Measurements from ENCODE around the gene ISM2.
A peak's percentile ranks its signal among the peaks of the same experiment; 100 is the strongest.

The ISM2 gene

DNA sequence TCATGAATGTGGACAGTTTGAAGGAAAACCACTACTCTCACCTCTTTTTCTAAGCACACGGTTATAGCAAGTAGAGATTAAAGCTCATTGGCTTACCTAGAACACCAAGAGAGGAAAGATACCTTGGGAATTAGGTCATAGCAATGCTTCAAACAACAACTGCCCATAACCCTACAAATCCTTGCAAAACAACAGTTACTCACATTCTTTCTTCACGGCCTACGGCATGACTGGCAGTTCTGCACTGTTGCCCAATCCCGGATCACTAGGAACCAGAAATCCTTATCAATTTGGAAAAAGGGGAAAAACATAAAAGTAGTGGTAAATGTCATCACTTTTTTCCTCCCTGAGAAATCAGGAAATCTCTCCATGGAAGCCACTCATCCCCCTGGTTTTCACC lies 9.6 kb upstream of the ISM2 start:
- no peak for DNase-seq (ENCODE audit: low spot score)

DNA sequence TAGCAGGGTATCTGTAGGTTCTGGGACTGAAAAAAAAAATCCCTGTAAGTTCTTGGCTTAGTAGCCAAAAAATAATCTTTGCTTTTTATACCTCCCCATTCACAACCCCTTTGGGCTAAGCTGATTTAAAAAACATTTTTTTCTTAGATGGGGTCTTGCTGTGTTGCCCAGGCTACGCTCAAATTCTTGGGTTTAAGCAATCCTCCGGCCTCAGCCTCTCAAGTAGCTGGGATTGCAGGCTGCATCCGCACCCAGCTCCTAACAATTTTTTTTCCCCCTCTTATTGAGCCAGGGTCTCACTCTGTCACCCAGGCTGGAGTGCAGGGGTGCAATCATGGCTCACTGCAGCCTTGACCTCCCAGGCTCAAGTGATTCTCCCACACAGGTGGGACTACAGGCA lies 9.1 kb upstream of the ISM2 start:
- no peak for DNase-seq (ENCODE audit: low spot score)

DNA sequence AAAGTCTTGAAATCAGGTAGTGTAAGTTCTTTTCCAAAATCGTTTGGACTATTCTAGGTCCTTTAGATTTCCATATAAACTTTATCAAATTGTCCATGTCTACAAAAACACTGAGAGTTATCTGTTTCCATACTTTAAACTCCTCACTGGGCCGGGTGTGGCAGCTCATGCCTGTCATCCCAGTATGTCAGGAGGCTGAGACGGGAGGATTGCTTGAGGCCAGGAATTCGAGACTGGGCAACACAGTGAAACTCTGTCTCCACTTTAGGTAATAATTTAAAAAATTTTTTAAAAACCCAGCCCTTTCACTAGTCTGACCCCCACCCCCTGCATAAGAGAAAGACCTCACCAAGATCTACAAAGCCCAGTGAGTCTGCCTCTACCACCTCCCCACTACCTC lies 6.4 kb upstream of the ISM2 start:
- DNase-seq (ENCODE audit: low spot score) = no peak

DNA sequence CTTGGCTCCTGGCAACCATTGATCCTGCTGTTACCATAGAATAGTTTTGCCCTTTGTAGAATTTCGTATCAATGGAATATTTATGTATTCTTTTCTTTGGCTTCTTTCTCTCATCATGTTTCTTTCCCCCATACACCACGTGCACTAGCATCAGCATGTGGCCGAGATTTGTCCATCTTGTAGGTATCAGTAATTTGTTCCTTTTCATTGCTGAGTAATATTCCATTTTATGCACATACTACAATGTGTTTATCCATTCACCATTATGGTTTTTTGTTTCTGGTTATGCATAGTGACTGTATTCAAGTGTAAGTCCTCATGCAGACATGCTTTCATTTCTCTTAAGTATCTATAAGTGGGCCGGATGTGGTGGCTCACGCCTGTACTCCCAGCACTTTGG lies 4.5 kb upstream of the ISM2 start:
- no peak for DNase-seq (ENCODE audit: low spot score)

DNA sequence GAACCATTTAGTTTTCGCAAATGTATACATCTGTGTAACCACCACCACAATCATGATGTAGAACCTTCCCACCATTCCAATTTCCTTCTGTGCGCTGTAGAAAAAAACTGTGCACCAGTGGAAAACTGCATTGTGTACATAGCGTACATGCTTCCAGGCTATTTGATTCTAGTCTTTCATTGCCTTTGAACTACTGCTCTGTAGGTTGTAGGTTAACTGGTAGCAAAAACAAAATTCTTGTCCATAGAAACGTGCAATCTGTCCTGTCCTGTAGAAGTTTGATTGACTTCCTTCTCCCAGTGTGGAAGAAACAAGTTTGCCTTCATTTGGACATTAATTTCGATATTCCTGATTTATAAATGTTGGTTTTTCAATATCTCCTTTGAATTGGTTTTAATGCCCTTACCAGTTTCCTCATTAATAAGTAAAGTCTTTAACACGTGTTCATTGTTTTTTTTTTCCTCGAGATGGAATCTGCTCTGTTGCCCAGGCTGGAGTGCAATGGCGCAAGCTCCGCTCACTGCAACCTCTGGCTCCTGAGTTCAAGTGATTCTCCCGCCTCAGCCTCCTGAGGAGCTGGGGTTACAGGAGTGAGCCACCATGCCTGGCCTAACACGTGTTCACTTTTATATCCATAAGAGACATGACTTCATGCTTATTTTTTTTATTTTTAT lies 3.6 kb upstream of the ISM2 start:
- DNase-seq (ENCODE audit: low spot score) = no peak

DNA sequence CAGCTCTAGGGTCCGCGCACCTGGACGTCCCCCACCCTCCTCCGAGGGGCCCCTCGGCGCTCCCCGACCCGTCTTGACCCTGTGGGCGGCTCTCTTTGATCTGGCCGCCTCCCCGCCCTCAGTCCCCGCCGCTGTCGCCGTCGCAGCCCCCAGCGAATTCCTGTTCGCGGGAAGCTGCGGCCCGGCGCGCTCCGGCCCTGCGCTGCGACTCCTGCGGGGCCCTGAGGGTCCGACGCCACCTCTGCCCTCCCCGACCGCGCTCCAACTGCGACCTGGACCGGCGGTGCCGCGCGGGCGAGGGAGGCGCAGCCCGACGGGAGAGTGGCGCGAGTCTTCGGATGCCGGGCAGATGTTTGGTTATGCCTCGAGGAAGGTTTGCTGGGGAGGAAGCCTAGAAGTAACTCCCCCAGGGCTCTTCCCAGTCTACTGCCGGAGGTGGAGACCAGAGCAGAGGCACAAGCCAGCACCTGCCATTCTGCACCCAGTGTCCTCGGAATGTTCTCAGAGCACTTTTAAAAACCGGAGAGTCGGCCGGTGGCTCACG lies 440 bp upstream of the ISM2 start:
- DNase-seq (ENCODE audit: low spot score) = no peak

DNA sequence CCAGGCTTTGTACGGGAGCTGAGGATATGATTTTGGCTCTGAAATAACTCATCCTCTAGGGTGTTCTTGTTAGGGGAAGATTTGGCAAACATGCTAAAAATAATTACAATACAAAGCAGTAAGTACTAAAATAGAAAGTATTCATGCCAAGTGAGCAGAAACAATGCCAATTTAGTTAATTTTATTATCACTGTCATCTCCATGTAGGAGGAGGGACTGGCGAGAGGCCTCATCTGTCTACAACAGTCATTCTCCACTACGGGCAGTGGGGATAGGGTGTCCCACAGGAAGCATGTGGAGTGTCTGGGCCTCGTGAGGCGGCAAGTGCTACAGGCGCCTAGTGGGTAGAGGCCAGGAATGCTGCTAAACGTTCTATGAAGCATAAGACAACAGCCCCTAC lies 3.3 kb downstream of the ISM2 start:
- DNase-seq (ENCODE audit: low spot score) = peak; percentile 34

DNA sequence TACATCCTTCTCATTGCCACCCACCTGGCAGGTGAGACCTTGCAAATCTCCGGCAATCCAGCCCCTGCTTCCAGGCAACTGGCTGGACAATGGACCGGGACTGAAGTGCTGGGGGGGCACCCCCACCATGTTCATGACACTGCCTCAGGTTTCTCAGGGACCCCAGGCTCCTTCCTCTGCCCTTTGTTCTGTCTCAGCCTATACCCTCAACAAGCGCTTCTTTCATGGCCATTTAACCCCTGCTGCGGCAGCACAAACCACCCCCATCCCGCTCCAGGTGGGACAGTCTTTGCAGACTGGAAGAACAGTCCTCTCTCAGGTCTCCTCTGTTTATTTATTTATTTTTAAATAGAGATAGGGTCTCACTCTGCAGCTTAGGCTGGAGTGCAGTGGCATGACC lies 7.6 kb downstream of the ISM2 start:
- no peak for DNase-seq (ENCODE audit: low spot score)

DNA sequence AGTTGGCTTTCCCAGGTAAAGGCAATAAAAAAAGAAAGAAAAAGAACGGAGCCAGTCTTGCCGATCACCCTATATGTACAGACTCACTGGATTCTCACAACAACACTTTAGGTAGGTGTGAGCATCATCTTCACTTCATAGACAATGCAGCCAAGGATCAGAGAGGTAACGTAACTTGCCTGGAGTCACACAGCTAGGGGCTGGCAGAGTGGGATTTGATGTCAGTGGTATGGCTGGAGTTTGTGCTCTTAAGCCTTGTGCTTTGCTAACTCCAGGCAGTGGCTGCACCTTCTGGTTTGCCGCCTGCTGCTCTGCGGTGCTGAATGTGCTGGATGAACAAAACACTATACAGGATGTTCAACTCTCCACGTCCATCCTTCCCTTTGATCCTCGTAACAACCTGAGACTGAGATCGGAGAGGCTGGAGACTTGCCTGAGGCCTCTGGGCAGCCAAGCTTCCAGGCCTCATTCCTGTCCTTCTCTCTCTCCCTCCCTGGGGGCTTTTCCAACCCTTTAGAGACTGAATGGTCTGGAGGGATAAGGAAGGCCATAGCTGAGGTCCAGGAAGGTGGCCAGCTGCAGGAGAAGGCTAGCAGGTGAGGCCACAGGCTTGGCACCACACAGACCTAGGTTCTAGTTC lies 8.1 kb downstream of the ISM2 start:
- DNase-seq (ENCODE audit: low spot score) = no peak

DNA sequence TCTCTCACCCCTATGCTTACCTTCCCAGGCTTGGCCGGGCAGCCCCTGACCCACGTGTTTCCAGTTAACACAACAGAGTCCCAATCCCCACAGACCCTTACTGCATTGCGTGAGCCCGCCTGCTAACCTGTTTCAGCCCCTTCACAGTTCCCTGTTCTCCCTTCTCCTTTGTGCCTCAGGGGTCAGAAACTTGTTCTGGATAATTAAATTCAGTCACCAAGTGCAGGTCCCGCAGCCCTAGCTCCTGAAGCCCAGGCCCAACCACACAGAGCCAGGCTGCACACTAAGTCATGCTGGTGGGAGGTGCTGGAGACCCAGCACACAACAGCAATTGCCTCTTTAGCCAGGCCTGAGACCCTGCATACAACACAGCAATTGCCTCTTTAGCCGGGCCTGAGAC lies 9.6 kb downstream of the ISM2 start:
- no peak for DNase-seq (ENCODE audit: low spot score)

DNA sequence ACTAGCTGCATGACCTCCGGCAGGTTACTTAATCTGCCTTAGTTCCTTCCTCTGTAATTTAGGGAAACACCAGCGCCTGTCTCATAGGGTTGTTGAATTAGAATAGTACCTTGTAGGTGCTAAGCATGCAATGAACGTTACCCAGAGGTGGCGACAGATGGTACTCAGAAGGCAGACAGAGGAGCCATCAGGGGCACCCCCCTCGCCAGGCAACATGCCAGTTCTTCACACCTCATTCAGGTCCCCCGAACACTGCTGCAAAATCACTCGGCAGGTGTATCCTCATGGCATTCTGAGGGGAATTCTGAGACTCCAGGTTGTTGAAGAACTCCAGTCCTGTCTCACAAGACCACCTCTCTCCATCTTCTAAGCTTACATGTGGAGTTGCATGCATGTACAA lies 10.1 kb downstream of the ISM2 start:
- no peak for DNase-seq (ENCODE audit: low spot score)

DNA sequence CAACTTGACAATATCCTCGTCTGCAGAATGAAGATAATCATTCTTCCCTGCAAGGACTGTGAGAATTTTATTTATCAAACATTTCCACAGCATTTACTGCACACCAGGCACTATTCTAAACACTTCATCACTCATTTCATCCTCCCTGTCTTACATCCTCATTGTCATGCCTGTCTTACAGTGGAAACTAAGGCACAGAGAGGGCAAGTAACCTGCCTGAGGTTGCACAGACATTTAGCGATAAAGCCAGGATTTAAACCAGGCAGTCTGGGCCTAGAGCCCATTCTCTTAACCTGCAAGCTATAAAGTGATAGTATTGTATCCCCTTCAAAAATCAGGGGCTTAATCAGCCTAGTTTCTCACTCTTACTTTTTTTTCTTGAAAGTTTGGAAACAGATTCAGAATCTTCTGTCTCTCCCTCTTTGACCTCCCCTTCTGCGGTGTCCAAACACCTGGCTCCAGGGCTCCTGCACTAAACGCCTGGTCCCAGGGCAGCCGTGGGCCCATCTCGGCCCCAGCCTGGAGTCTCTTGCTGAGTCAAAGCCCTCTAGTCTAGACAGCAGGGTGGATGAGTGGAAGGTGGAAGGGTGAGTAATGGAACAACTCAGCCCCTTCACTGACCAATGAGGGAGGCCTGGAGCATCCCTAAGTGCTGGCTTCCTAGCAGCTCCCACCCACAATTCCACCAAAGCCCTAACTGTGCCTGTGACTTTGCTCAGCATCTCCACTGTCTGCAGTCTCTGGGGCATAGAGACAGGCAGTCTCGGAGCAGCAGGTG lies 12.5 kb downstream of the ISM2 start:
- DNase-seq (ENCODE audit: low spot score) = no peak

DNA sequence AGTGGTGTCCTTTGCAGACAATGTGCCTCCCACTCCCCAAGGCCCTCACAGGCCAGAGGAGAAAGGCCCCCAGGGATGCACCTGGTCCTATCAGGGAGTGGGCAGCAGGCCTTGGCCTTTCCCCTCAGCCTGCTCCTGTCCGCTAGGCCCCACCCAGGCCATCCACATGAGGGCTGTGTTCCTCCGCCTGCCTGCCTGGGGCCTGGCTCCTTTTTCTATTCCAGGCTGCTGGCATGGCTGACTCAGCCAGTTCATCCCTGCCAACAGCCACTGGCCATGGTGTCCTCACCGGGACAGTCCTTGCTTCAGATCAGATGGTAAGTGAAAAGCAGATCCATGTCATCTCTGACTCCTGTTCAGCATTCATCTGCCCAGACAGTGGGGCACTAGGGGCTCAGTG lies 13.4 kb downstream of the ISM2 start:
- DNase-seq (ENCODE audit: low spot score) = no peak

DNA sequence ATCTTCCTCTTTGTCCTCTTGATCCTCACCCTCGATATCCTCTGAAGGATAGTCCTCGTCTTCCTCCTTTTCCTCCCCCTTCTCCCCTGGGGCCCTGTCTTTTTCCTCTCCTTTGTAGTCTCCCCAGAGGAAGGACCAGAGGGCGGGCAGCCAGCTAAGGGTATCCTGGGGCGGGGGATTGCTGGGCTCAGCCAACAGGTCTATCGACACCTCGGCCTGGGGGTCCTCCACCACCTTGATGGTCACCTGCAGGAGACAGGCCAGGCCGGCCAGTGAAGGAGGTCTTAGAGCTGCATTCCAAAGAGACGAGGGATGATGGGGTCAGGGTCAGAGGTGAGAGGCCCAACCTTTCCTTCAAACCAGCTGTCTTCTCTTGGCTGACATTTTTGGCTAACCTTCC lies 16.2 kb downstream of the ISM2 start:
- no peak for DNase-seq (ENCODE audit: low spot score)

DNA sequence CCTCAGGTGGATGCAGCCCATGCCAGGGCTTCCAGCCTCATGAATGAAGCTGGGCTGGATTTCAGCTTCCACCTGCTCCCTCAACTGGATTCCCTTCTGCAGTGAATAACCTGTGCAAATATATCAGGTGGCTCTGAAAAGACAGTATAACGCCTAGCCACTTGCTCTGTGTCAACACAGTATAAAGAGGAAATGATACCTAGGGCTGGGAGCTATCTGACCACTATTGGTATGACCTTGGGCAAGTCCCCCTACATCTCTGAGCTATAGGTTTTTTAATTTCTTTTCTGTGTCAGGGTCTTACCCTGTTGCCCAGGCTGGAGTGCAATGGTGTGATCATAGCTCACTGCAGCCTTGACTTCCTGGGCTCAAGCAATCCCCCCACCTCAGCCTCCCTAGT lies 19.8 kb downstream of the ISM2 start:
- no peak for DNase-seq (ENCODE audit: low spot score)

DNA sequence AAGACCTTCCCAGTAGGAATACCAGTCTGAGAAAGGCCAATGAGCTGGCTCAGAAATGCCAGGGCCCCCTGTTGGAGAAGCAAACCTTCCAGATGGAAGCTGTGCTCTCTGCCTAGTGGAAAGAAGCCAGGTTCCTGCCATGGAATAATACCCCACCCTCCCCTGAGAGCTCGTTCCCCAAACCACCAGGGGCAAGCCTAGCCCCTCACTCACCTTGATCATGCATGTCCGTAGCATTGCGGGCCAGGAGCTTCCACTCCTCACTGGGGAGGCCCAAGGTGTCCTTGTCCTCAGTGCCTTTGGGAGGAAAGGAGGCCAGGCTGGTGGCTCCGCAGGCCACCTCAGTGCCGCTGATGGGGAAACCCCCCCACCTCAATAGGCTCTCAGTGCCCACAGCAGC lies 20.6 kb downstream of the ISM2 start:
- no peak for DNase-seq (ENCODE audit: low spot score)

DNA sequence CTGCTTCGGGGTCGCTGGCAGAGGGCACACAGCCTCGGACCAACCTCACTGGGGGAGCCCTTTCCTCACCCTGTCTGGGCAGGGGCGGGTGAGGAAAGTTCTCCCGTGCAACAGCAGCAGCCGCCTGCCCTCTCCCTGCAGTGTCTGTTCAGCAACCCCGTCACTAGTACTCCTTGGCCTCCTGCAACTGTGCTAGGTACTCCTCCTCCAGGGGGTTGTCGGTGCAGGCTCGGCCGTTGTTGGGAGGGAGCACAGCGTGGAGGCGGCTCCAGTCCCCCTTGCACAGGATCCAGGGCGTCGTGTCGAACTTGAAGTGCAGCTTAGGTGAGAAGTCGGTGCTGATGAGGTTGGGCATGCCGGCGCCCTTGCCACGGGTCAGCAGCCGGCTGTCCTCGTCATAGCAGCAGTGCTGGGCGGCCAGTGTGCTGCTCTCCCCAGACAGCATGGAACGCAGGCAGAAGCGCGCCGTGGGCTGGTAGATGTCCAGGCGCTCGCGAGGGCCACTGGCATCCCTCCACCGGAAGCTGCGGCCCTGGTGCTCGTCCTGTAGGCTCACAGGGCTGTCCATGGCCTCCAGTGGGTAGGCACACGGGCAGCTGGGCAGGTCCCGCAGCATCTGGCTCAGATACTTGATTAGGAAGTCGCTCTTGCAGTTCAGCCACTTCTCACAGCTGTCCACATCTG lies 23.0 kb downstream of the ISM2 start:
- no peak for DNase-seq (ENCODE audit: low spot score)

DNA sequence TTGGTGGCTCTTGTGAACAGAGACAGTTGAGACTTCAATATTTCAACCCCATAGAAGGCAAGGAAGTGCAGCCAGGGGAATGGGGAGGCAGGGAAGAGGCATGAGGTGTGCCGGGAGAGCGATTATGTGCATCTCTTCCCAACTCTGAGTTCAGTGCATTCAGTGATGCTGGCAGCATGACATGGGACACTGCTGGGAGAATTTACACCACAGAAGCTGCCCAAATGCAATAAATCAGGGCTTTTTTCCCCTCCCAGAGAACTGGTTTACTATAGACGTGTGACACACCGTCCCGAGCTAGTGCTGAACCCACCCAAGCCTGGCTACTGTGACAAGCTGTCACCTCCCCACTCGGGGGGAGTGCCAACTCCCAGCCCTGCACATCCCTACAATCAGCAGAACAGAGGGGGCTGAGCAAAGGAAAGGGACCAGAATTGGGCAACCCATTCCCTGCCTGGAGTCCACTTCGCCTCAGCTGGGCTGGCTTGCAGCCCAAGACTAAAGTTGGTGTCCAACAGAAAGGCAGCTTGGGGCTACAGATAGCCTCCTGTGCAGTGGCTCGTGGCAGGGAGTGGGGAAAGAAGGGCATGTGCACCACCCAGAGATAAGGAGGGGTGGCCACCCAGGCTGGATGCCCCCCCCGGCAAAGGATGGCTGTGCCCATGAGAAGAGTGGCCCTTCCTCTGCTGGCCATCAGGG lies 24.0 kb downstream of the ISM2 start:
- no peak for DNase-seq (ENCODE audit: low spot score)

DNA sequence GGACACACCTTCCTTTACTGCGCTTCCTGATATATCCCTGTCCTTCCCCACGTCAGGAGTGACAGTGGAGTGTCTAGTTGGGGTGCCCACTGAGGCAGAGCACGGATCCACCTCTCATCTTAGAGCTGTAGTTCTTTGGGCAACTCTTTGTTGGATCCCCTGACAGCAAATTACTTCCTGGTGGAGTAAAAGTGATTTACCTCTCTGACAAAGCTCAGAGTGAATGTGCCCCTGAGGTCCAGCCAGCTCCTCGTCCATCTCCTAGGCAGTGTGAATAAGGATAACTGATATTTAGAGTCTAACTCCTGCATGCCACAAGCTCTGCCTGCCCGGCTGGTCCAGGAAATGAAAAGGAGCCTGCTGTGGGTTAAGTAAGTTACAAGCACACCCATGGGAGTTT lies 24.7 kb downstream of the ISM2 start:
- no peak for DNase-seq (ENCODE audit: low spot score)

DNA sequence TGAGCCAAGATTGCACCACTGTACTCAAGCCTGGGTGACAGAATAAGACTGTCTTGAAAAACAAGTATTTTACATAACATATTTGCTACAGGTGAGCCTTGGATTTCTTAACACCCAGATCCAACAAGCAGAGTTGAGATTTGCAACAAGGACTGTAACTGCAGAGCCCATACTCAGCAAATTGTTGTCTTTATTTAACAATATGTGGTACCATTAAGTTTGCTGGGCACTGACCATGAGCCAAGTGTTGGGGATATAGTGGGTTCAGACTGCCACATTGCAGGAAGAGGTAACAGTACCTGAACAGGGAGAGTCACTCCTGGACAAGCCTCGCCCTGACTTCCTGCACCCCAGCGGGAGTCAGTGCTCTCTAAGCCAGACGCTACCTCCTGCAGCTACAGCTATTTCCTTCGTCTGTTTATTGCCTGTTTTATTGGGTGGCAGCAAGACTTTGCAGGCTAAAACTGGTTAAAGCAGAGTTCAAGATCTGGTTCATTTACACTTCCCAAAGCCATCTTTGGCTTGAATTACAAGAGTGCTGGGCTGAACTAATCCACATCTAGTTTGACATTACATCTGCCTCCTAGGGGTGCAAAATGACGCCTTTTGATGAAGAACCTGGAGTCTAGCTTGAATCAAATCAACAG lies 28.3 kb downstream of the ISM2 start:
- no peak for DNase-seq (ENCODE audit: low spot score)

DNA sequence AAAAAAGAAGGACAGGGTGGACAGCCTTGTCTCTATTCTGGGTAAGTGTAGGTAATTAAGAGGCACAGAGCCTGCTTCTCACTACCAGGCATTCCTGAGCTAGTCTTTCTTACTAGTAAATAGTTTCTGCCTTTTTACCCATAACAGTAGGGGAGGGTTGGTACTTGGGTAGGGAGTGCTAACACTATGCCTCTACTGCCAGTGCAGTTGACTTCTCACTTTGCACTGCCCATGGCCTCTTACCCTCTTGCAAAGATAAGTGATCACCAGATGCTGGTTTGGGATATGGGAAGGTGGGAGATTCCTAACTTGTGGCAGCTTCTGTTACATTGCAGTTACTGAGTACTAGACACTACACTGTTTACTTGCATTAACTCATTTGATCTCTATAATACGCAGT lies 29.1 kb downstream of the ISM2 start:
- no peak for DNase-seq (ENCODE audit: low spot score)

Data from Ammon's horn (tissue), 1 donor.